ENCODE data around the gene MRPL47.

Gene MRPL47

DNA sequence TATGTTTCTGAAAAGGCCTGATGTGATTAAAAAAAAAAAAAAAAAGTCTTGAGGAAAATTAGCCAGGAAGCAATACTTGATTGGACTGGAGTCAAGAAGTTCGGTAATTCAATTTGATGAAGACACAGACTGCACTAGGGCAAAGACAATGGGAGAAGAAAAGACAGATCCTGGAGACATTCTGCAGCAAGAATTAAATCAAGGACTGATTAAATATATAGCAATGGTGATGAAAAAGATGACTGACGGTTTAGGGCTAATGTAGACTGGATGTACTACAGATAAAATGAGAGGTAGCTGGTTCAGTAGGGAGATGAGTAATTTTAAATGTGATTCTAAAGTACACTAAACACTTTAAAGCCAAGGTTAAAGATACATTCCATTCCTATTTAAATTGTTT, 13.8 kb downstream of the MRPL47 start:
- DNase-seq, result no peak

DNA sequence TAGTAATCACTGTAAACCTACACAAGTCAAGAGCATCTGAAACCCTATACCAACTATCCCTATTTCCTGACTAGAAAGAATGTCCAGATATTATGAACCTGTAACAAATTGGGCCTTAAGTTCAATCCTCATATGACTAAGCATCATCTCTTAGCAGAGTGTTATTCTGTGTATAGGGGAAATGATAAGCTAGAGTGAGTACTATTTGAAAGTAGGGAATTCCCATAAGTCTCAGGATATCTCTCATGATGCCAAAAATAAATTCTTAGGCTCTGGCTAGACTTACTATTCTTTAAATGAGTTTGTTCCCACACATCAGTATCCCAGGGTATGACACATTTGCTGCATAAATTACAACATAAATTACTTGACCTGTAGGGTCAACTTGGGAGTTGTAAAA, 15.3 kb downstream of the MRPL47 start:
- no peak for DNase-seq

DNA sequence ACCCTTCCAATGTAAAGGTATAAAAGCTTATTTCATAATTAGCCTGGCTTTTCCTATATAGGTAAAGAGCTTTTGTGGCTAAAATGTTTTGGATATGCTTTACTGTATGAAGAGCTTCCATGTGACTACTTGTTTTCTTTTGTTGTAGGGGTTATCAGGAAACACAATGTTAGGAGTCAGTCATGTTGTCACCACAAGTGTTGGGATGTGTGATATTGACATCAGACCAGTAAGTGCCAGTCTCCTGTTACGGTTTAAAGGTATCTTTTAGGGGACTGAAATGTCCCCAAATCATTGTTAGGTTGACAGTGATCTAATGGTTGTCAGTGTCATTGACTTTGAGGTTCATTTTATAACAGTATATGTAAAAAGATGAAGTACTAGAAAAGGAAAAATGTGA, 23.4 kb downstream of the MRPL47 start:
- no peak for DNase-seq

DNA sequence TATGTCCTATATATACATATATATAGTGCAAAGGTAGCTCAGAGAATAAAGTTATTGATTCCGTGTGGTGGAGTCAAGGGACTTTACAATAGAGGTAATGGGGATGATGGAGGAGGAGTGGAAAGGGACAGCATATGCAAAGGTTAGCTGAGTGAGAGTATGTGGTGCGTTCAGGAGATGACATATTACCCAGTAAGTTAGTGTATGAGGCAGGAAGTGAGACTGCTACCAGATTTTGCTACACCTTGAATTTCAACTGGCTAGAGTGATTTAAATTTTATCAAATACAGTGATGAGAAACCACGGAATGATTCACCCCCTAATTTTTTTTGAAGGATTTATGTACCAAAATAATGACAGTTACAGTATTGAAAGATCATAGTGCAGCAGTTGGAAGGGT, 38.9 kb downstream of the MRPL47 start:
- no peak for DNase-seq

DNA sequence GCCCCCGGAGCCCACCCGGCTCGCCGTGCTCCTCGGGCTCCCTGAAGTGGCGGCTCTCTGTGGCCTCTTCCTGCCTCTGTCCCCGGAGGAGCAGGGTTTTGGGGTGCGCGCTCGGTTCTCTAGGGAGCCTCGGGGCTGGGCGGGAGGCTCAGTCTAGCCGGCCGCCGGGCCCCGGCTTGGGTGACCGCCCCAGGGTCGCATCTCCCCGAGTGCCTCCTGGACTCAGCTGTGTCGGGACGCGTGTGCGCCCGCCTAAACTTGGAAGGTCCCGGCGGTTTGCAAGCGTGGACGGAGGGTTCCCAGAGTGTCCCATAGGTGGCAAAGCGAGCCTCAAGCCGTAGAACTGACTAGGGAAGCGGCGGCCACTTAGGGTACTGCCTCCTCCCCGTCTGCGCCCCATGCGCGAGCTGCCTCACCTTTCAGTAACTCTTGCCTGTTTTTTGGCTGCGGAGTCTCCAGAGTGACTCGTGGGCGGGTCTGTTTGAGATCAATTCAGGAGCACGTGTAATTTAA, 41.1 kb downstream of the MRPL47 start:
- peak; percentile 77 to 83 for DNase-seq

DNA sequence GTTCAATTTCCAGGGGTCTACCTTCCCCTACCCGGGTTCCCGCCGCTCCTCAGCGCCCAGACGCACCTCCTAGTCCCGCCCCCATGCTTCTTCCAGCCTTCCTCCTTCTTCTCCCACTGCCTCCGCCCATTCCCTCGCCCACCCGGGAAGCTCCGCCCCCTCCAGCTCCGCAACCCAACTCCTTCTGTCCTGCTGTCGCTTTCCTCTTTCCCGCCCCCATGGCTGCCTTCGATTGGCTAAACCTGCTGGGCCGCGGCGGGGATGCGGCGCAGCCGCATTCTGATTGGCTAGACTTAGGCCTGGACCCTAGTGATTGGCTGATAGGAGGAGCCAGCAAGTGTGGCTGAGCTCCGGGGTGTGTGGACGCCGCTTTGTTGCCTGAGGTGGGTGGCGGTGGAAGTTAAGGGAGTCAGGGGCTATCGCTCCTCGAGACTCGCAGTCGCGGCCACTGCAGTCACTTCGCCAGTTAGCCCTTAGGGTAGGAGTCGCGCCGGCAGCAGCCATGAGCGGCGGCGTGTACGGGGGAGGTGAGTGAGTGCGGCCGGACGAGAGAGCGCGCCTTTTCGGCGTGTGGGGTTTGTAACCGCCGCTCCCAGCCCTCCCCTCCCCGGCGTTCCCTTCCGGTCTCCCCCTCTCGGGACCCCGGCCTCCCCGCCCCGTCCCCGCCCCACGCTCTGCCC, 41.7 kb downstream of the MRPL47 start, which contains the start of gene ACTL6A:
Gene ACTL6A (plus strand): TSS at position 336 of the 680 bp plus-strand sequence. CDS start 167 bp downstream, at position 503.
- DNase-seq, result peak; percentile 100

DNA sequence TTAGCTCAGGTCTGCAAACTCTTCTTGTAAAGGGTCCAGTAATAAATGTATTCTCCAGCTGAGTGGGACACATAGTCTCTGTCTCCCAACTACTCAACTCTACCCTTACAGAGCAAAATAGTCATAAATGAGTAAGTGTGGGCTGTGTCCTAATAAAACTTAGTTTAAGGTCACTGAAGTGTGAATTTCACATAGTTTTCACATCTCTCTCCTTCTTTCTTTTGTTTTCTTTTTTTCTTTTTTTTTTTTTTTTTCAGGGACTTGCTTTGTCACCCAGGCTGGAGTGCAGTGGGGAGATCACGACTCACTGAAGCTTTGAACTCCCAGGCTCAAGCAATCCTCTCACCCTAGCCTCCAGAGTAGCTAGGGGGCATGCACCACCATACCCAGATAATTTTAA, 43.6 kb downstream of the MRPL47 start:
- DNase-seq, result no peak

DNA sequence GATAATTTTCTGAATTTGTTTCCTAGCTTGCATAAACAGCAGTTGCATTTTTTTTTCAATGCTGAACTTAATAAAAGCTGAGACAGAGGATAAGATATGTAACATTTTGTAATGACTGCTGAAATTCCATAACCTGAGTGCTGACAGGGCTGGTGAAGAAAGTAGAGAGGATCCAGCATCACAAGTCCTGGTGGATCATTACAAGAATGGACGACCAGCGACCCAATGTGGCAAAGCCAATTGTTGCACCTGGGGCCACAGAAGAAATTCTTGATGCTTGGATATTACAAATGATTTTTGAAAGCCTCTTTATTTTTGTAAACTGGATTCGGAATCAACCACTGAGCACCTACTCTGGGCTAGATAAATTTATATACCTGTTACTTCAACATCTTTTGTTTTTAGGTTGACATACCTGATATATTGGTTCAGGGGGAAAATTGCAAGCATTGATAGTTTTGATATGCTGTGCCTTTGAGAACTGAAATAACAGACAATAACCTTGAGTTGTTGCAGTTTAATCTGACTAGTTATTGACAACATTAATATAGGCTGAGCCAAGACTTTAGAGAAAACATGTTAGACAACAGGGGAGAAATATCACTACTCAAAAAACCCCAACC, 45.6 kb downstream of the MRPL47 start:
- DNase-seq, result peak; percentile 32 to 74

DNA sequence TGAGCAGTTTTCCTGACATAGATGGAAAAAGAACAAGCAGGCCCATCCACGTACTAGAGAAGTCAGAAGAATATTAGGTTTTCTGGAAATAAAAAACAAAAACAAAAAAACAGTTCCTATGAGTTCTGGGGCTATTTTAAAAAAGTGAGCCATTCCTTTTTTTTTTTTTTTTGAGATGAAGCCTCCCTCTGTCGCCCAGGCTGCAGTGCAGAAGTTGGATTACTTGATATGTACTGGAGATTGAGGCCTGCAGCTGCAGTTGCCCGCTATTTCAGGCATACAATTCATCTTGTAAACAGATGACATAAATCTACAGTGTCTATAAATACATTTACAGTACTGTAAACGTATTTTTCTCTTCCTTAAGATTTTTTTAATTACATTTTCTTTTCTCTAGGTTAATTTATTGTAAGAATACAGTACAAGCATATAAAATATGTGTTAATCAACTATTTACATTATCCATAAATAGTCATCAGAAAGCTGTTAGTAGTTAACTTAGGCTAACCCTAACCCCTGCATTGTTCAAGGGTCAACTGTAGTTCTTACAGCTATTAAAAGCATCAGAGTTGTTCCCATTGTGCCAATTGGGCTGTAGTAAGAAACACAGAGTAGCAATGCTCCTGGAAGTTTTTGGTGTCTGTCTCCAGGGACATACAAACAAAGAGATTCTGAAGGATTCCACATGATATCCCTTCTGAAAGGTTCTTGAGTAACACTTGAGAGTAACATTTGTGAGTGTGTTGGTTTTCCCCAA, 52.9 kb downstream of the MRPL47 start:
- DNase-seq, result no peak

DNA sequence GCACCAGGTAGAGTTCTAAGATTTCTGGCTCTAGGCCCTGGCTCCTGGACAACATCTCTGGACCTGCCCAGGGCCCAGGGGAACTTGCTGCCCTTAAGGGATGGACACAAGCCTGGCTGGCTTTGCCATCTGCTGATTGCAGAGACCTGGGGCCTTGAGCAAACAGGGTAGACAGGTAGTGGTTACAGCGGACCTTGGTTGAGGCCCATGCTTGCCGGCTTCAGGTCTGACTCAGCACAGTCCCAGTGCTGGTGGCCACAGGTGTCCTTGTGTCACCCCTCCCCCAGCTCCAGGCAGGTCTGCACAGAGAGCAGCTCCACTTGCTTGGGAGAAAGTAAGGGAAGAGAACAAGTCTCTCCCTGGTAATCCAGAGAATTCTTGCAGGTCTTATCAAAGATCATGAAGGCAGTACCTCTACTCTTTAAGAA, 57.6 kb downstream of the MRPL47 start:
- DNase-seq, result no peak

DNA sequence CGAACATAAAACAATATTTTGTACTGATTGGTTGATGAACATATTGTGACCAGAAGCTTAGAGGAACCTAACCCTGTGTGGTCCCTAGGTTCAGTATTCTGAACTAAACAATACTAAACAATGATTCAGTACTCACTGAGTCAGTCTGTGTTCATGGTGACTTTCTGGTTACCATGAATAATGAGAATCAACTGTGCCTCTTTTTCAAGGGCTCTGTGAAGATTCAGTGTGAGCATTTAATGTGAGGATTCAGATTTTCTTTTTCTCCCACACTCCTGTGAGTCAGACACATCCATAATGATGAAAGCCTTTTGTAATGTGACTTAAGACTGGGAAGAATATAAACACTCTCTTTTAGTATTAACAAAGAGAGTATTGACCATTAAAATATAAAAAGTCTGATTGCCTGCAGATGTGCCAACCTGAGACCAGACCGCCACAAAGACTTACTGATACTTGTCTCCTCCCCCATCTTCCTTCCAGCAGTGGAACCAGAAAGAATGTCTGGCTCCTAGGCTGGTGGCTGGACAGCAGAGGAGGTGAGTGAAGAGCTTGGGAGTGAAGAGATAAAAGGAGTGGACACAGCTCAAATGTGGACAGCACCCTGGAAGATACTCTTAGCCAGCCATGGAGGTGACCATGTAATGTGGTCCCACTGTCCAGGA, 59.3 kb downstream of the MRPL47 start:
- DNase-seq, result no peak

DNA sequence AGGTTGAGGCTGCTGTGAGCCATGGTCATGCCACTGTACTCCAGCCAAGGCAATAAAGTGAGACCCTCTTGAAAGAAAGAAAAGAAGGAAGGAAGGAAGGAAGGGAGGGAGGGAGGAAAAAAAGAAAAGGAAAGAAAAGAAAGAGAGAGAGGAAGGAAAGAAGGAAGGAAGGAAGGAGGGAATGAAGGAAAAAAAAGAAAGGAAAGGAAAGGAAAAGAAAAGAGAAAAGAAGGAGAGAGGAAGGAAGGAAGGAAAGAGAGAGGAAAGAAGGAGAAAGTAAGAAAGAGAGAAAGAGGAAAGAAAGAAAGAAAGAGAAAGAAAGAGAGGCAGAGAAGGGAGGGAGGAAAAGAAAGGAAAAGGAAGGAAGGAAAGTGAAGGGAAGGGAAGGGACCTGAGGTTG, 62.1 kb downstream of the MRPL47 start:
- no peak for DNase-seq

DNA sequence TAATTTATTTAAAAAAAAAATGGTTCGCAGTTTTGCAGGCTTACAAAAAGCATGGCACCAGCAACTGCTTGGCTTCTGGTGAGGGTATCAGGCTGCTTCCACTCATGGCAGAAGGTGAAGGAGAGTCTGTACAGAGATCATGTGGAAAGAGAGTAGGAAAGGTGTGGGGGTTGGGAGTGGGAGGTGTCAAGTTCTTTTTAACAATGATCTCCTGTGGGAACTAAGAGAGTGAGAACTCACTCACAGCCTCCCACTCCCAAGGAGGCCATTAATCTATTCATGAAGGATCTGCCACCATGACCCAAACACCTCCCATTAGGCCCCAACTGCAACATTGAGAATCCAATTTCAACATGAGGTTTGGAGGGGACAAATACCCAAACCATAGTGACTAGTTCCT, 62.8 kb downstream of the MRPL47 start:
- DNase-seq, result no peak

DNA sequence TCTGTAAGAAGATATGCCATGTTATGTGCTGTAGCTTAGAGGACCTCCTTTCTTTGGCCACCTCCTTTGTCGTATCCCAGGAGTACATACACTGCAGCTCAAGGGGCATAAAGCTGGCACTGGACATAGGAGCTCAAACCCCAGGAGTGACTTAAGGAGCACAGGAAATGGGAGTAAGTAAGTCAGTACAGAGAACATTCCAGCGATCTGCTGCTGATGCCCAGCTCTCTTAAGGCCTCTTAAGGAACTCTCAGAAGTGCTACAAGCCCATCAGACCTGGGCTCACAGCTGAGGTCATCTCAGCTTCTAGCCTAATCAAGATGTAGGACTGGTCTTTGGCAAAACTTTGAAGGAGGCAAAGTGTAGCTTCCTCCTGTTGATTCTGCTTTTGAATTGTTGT, 63.3 kb downstream of the MRPL47 start:
- DNase-seq, result no peak
